ENCODE results near the gene UGDH. TPM values are rescaled to one million over a fixed set of nuclear protein-coding genes. Genes with fewer than 3 reads are reported as not detected.
"Not testable (repeated sequence)": the region's sequence is repeated elsewhere in the genome, so short reads cannot be mapped to it uniquely, and the experiment has no call there.

UGDH gene
- total RNA-seq, 1 donor from 2014 or later = 11.5 TPM

DNA sequence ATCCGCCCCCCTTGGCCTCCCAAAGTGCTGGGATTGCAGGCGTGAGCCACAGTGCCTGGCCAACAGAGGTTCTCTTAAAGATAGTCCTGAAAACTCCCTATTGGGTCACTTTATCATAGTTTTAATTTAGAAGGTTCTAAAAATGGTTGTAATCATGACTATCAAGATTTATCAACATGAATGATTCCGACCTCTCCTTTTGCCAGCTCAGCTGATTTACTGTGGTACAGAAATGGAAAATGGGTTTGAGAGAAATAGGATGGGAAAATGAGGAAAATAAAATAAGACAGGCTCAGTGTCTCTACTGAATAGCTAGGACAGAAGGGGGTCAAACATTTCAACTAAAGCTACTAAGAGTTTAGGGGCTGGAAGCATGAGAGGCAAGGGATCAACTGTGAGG, 28.2 kb upstream of the UGDH start:
- H3K27ac ChIP-seq (replicated peaks) = no peak overlapping the region
- intact Hi-C loops (cut with micrococcal nuclease) = no loop called here
- no peak overlapping the region for H3K4me3 ChIP-seq
- H3K4me1 ChIP-seq = peaks cover 8% of the 10 kb centered on the region
- H3K36me3 ChIP-seq = peaks cover 47% of the 10 kb centered on the region
- no peaks in the 10 kb centered on the region for H3K27me3 ChIP-seq (ENCODE audit: low read depth)
- no peak for DNase-seq
- no peaks in the 10 kb centered on the region for H3K9me3 ChIP-seq (replicated peaks)
- TF ChIP-seq CTCF (IDR thresholded peaks at IDR 0.05; ENCODE audit: borderline replicate concordance) = no peak

DNA sequence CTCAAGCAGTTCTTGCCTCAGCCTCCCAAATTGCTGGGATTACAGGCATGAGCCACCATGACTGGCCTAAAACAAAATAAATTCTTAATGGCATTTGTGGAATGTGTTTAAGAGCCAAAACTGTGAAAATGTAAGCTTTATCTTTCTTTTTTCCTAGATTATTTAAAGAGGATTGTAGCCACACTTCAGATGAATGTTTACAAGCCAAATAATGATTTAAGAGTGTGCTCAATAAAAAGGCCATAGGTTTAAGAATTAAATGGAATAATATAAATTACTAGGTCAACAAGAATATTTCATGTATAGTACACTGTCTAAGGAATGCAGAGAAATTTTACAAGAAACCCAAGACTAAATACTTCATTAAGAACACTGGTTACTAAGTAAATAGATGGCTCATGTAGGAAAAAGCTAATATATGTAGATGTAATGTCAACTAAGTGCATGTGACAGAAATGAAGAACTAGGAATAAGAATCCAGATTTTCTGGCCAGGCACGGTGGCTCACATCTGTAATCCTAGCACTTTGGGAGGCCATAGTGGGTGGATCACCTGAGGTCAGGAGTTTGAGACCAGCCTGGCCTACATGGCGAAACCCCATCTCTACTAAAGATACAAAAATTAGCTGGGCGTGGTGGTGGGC, 21.3 kb upstream of the UGDH start:
- DNase-seq = no peak
- Histone ChIP-seq H3K9me3 (replicated peaks) (no peaks in the 10 kb centered on the region), H3K27me3 (ENCODE audit: low read depth) (no peaks in the 10 kb centered on the region), H3K36me3 (peaks cover 26% of the 10 kb centered on the region), H3K4me3 (no peak overlapping the region), H3K4me1 (no peaks in the 10 kb centered on the region), H3K27ac (replicated peaks) (no peak overlapping the region)
- TF ChIP-seq CTCF (IDR thresholded peaks at IDR 0.05; ENCODE audit: borderline replicate concordance) = no peak
- intact Hi-C loops (cut with micrococcal nuclease) = no loop called here

- H3K27ac ChIP-seq (replicated peaks) = no peak overlapping the region
- no peak overlapping the region for H3K4me3 ChIP-seq
- no peaks in the 10 kb centered on the region for H3K9me3 ChIP-seq (replicated peaks)
- no peaks in the 10 kb centered on the region for H3K27me3 ChIP-seq (ENCODE audit: low read depth)
- TF ChIP-seq CTCF (IDR thresholded peaks at IDR 0.05; ENCODE audit: borderline replicate concordance) = no peak
- intact Hi-C loops (cut with micrococcal nuclease) = no loop called here
- H3K4me1 ChIP-seq = no peaks in the 10 kb centered on the region
- no peak for DNase-seq
- peaks cover 7% of the 10 kb centered on the region for H3K36me3 ChIP-seq
Measured at GRCh38 chr4:39544580-39545315, 17.5 kb upstream of the UGDH start.

GRCh38 chr4:39544080-39544479, 16.8 kb upstream of the UGDH start:
- DNase-seq; H3K27me3 ChIP-seq (ENCODE audit: low read depth); intact Hi-C loops (cut with micrococcal nuclease); H3K27ac ChIP-seq (replicated peaks); H3K4me3 ChIP-seq; H3K9me3 ChIP-seq (replicated peaks); H3K36me3 ChIP-seq; H3K4me1 ChIP-seq: not testable (repeated sequence)

- Histone ChIP-seq H3K36me3 (peaks cover 1% of the 10 kb centered on the region), H3K27ac (replicated peaks) (no peak overlapping the region), H3K9me3 (replicated peaks) (no peaks in the 10 kb centered on the region), H3K27me3 (ENCODE audit: low read depth) (no peaks in the 10 kb centered on the region), H3K4me3 (no peak overlapping the region), H3K4me1 (no peaks in the 10 kb centered on the region)
- intact Hi-C loops (cut with micrococcal nuclease) = no loop called here
- no peak for TF ChIP-seq CTCF (IDR thresholded peaks at IDR 0.05; ENCODE audit: borderline replicate concordance)
- DNase-seq = no peak
Measured at GRCh38 chr4:39543034-39543433, 15.8 kb upstream of the UGDH start.

- intact Hi-C loops (cut with micrococcal nuclease) = no loop called here
Measured at GRCh38 chr4:39542611-39543012, 15.4 kb upstream of the UGDH start.

More at GRCh38 chr4:39542611-39543012, 15.4 kb upstream of the UGDH start:
- no peak for TF ChIP-seq CTCF (IDR thresholded peaks at IDR 0.05; ENCODE audit: borderline replicate concordance)
- Histone ChIP-seq H3K27ac (replicated peaks) (no peak overlapping the region), H3K4me1 (no peaks in the 10 kb centered on the region), H3K9me3 (replicated peaks) (no peaks in the 10 kb centered on the region), H3K4me3 (no peak overlapping the region), H3K36me3 (no peaks in the 10 kb centered on the region), H3K27me3 (ENCODE audit: low read depth) (no peaks in the 10 kb centered on the region)
- DNase-seq = no peak

All from left ventricle myocardium inferior (tissue), 1 donor.